Motor neuron (in vitro differentiated cells): Measurements from ENCODE around the gene KHSRP. TPM values are rescaled to one million over a fixed set of nuclear protein-coding genes. Genes with fewer than 3 reads are reported as not detected.
"Not testable (repeated sequence)": the region's sequence is repeated elsewhere in the genome, so short reads cannot be mapped to it uniquely, and the experiment has no call there.

Experiments used
- ATAC-seq, 8 experiments: fragments of 200-7000 bp; cut with Tn5 transposase; replicated peaks in 6 of 8; 2 replicates each; pipeline ENCODE4 v1.8.0; 2021; ENCODE audit warnings: mild to moderate bottlenecking in 8 of 8, moderate library complexity in 8 of 8
- H3K27ac ChIP-seq, 2 donors: fragments of 250-450 bp; sonication (Bioruptor Pico); 2 replicates each; pipeline ENCODE4 v1.9.0; 2021; ENCODE audit warnings: antibody characterized with exemption in 2 of 2, mild to moderate bottlenecking in 2 of 2, moderate library complexity in 1 of 2
- H3K4me1 ChIP-seq, 2 donors: fragments of 250-450 bp; sonication (Bioruptor Pico); replicated peaks in 1 of 2; 2 replicates each; pipeline ENCODE4 v1.6.1; 2021; ENCODE audit warnings: antibody characterized with exemption in 2 of 2, mild to moderate bottlenecking in 2 of 2, moderate library complexity in 1 of 2
- H3K4me3 ChIP-seq, 5 donors: fragments of 250-450 bp; sonication (Bioruptor Pico); 2 replicates each; pipeline ENCODE4 v1.9.0; 2021; ENCODE audit warnings: antibody characterized with exemption in 5 of 5, mild to moderate bottlenecking in 5 of 5, moderate library complexity in 4 of 5
- WGBS, 10 experiments: fragments of 450-650 bp; shearing (Covaris generic); methylation state at CpG; one replicate each; pipeline ENCODE4 v1.0.0; 2022; 5-methylcytosine and 5-hydroxymethylcytosine counted together
- in situ Hi-C, 9 experiments: fragments of 400-800 bp; cut with MboI; loops; one replicate each; pipeline ENCODE4 v1.15.0; 2021; ENCODE audit warnings: low sequenced_read_pairs in 9 of 9, low pct_unique_long_range_greater_than_20kb in 2 of 9; ENCODE audit not compliant: unreplicated experiment in 9 of 9
- total RNA-seq, 8 experiments: library from RNA; unstranded; fragments of 300-600 nt; gene quantifications; 2 replicates each; pipeline versions ENCODE4 v1.2.3 to v1.2.4, GENCODE V29; 2022

The KHSRP gene
- total RNA-seq, 8 experiments from 2014 or later = 84.3 to 408 (median 137) TPM

- H3K27ac ChIP-seq = peak overlapping the region in 1 of 2 donors; percentile 24
- in situ Hi-C loops = no loop called here
These were observed 12.6 kb downstream of the KHSRP start for GRCh38 chr19:6412061-6412446.

GRCh38 chr19:6409346-6409745 lies 15.3 kb downstream of the KHSRP start:
- WGBS, 10 experiments = 90 to 100% (median 100%) methylated on average over 1 to 6 of the region's 6 CpGs; no CpG with 5 or more reads in 2 of the 10 experiments
- no peaks in the 10 kb centered on the region for H3K4me1 ChIP-seq

More at GRCh38 chr19:6412061-6412446, 12.6 kb downstream of the KHSRP start:
- H3K4me3 ChIP-seq = no peak overlapping the region
- 0 to 100% (median 43%) methylated on average over 1 to 4 of the region's 12 CpGs; no CpG with 5 or more reads in 7 of the 10 experiments for WGBS, 10 experiments
- peak; percentile 13 to 50 (median 30) for ATAC-seq
- H3K4me1 ChIP-seq = no peaks in the 10 kb centered on the region

GRCh38 chr19:6406401-6406800 lies 18.2 kb downstream of the KHSRP start:
- H3K4me1 ChIP-seq = peaks cover 14 to 17% of the 10 kb centered on the region in 2 donors
- H3K4me3 ChIP-seq = no peak overlapping the region
- in situ Hi-C loops = no loop called here
- no peak for ATAC-seq
- no peak overlapping the region for H3K27ac ChIP-seq
- WGBS, 10 experiments = 34 to 96% (median 91%) methylated on average over 3 to 5 of the region's 5 CpGs; no CpG with 5 or more reads in 1 of the 10 experiments

More at GRCh38 chr19:6409346-6409745, 15.3 kb downstream of the KHSRP start:
- in situ Hi-C loops = no loop called here
- no peak overlapping the region for H3K27ac ChIP-seq
- H3K4me3 ChIP-seq = no peak overlapping the region
- ATAC-seq = no peak

GRCh38 chr19:6402837-6403608 lies 21.6 kb downstream of the KHSRP start:
- peak; percentile 71 to 100 (median 99) for ATAC-seq
- 1 to 47% (median 10%) methylated on average over 3 to 17 of the region's 22 CpGs; no CpG with 5 or more reads in 2 of the 10 experiments for WGBS, 10 experiments
- Histone ChIP-seq H3K4me1 (peaks cover 14 to 17% of the 10 kb centered on the region in 2 donors), H3K27ac (peak overlapping the region; percentile 83 to 88), H3K4me3 (no peak overlapping the region)
- in situ Hi-C loops = no loop called here

- WGBS, 10 experiments = 40 to 92% (median 86%) methylated on average over 1 to 7 of the region's 10 CpGs; no CpG with 5 or more reads in 6 of the 10 experiments
- Histone ChIP-seq H3K4me1 (peaks cover 14 to 17% of the 10 kb centered on the region in 2 donors), H3K4me3 (no peak overlapping the region), H3K27ac (peak overlapping the region; percentile 83 to 88)
- no peak for ATAC-seq
- in situ Hi-C loops = no loop called here
These were observed 22.6 kb downstream of the KHSRP start for GRCh38 chr19:6402058-6402457.

GRCh38 chr19:6400062-6400944 lies 24.3 kb downstream of the KHSRP start:
- H3K4me3 ChIP-seq, ATAC-seq, H3K27ac ChIP-seq, in situ Hi-C loops: not testable (repeated sequence)
- peaks cover 14 to 17% of the 10 kb centered on the region in 2 donors for H3K4me1 ChIP-seq
- WGBS, 10 experiments = 0 to 100% (median 90%) methylated on average over 1 to 16 of the region's 23 CpGs; no CpG with 5 or more reads in 1 of the 10 experiments

- Histone ChIP-seq H3K27ac (no peak overlapping the region), H3K4me1 (peaks cover 6 to 10% of the 10 kb centered on the region in 2 donors), H3K4me3 (no peak overlapping the region)
- ATAC-seq = no peak
- in situ Hi-C loops = no loop called here
- 81 to 100% (median 97%) methylated on average over 1 to 7 of the region's 12 CpGs; no CpG with 5 or more reads in 6 of the 10 experiments for WGBS, 10 experiments
These were observed 28.3 kb downstream of the KHSRP start for GRCh38 chr19:6396305-6396704.

GRCh38 chr19:6394831-6395230 lies 29.8 kb downstream of the KHSRP start:
- no peak overlapping the region for H3K4me3 ChIP-seq
- 80 to 89% (median 83%) methylated on average over 1 to 3 of the region's 3 CpGs; no CpG with 5 or more reads in 7 of the 10 experiments for WGBS, 10 experiments
- in situ Hi-C loops = no loop called here
- H3K4me1 ChIP-seq = peaks cover 6 to 10% of the 10 kb centered on the region in 2 donors
- peak overlapping the region in 1 of 2 donors; percentile 96 for H3K27ac ChIP-seq
- no peak for ATAC-seq

- in situ Hi-C loops = no loop called here
- peak overlapping the region; percentile 49 to 88 (median 67) for H3K4me3 ChIP-seq
- H3K4me1 ChIP-seq = peaks cover 6 to 10% of the 10 kb centered on the region in 2 donors
- no peak for ATAC-seq
- H3K27ac ChIP-seq = peak overlapping the region; percentile 95 to 96
- WGBS, 10 experiments = 0 to 100% (median 20%) methylated on average over 1 to 8 of the region's 14 CpGs; no CpG with 5 or more reads in 3 of the 10 experiments
These were observed 30.6 kb downstream of the KHSRP start for GRCh38 chr19:6393983-6394412.

GRCh38 chr19:6393074-6393982 lies 31.3 kb downstream of the KHSRP start, which contains the start of gene GTF2F1:
TSS of gene GTF2F1 (minus strand) at chr19:6393164. CDS start at chr19:6392995, 169 bp downstream.
- peak within 1 kb of the TSS; percentile 49 to 88 (median 67) for H3K4me3 ChIP-seq
- peak; percentile 82 to 90 (median 84) for ATAC-seq
- H3K27ac ChIP-seq = peak within 1 kb of the TSS; percentile 95 to 96
- H3K4me1 ChIP-seq = peaks cover 6 to 10% of the 10 kb centered on the region in 2 donors
- in situ Hi-C loops = no loop called here
- 0 to 5% (median 1%) methylated on average over 1 to 13 of the region's 69 CpGs; no CpG with 5 or more reads in 4 of the 10 experiments for WGBS, 10 experiments

- in situ Hi-C loops = no loop called here
- peak in 3 of 8 experiments; percentile 1 to 11 (median 3) for ATAC-seq
- WGBS, 10 experiments = 0 to 100% (median 20%) methylated on average over 1 to 9 of the region's 30 CpGs; no CpG with 5 or more reads in 1 of the 10 experiments
These were observed 32.2 kb downstream of the KHSRP start for GRCh38 chr19:6392221-6393073.

More at GRCh38 chr19:6392221-6393073, 32.2 kb downstream of the KHSRP start:
- H3K4me3 ChIP-seq = peak overlapping the region; percentile 49 to 88 (median 67)
- peak overlapping the region; percentile 95 to 96 for H3K27ac ChIP-seq
- peaks cover 6 to 10% of the 10 kb centered on the region in 2 donors for H3K4me1 ChIP-seq
